Measurements from ENCODE around the gene DNAH1.

DNAH1 gene

DNA sequence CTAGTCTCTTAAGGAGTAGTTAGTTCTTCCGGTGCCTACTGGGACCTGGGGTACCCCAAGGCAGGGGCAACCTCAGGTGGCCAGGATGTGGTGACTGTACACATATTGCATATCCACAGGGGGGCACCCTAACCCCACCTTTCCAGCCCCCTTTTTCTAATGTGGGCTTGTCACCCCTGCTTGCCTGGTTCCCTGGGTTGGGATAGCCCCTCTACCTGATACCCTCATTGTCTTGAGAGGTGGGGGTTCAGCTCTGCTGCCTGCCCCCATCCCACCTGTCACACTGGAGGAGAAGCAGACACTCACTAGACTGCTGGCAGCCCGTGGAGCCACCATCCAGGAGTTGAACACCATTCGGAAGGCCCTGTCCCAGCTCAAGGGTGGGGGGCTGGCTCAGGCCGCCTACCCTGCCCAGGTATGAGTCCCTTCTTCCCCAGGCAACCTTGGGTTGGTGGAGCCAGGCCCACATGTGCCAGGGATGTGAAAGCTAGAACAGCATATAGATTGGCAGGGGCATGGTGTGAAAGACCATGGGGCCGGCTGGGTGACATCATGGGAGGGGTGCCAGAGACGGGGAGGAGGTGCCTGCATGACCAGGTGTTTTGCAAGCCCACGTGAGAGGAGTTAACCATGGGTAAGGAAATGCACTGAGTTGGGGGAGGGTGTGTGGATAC lies 24.5 kb upstream of the DNAH1 start:
- DNase-seq: no peak

DNA sequence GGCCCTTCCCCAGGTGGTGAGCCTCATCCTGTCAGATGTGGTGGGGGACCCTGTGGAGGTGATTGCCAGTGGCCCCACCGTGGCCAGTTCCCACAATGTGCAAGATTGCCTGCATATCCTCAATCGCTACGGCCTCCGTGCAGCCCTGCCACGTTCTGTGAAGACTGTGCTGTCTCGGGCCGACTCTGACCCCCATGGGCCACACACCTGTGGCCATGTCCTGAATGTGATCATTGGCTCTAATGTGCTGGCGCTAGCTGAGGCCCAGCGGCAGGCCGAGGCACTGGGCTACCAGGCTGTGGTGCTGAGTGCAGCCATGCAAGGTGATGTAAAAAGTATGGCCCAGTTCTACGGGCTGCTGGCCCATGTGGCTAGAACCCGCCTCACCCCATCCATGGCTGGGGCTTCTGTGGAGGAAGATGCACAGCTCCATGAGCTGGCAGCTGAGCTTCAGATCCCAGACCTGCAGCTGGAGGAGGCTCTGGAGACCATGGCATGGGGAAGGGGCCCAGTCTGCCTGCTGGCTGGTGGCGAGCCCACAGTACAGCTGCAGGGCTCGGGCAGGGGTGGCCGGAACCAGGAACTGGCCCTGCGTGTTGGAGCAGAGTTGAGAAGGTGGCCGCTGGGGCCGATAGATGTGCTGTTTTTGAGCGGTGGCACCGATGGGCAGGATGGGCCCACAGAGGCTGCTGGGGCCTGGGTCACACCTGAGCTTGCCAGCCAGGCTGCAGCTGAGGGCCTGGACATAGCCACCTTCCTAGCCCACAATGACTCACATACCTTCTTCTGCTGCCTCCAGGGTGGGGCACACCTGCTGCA lies 23.7 kb upstream of the DNAH1 start:
- no peak for DNase-seq

DNA sequence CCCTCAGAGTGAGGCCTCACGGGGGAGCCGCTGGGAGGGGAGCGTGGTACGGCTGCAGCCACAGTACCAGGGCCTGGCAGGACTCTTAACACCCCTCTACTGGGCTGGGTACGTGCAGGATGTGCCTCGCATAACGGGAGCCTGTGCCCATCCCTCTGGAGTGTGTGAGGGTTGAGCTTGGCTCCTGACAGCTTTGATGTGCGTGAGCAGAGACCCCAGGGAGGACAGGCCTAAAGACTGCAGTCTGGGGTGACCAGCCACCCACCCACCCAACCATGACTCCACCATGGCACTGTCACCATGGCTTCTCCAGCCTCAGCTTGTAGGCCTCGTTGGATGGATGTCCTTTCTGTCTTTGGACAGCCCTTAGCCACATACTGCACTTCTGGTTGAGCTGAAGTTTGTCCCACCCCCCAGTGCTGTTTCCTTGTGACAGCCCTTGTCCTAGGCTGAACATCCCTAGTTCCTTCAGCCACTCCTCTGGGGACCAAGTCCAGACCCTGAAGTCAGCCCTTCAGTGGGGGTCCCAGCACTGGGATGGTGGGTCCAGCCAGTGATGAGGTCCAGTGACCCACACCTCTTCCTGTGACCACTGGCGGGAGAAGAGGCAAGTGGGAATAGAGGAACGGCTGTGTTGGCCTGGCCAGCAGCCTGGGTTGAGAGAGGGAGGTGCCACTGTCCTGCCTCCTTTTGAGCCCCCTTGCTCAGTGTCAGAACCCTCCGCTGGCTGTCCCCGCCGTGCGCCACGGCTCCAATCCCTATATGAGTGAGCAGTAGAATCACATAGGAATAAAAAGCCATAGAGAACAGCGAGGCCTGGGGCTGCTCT lies 22.4 kb upstream of the DNAH1 start:
- DNase-seq: no peak

DNA sequence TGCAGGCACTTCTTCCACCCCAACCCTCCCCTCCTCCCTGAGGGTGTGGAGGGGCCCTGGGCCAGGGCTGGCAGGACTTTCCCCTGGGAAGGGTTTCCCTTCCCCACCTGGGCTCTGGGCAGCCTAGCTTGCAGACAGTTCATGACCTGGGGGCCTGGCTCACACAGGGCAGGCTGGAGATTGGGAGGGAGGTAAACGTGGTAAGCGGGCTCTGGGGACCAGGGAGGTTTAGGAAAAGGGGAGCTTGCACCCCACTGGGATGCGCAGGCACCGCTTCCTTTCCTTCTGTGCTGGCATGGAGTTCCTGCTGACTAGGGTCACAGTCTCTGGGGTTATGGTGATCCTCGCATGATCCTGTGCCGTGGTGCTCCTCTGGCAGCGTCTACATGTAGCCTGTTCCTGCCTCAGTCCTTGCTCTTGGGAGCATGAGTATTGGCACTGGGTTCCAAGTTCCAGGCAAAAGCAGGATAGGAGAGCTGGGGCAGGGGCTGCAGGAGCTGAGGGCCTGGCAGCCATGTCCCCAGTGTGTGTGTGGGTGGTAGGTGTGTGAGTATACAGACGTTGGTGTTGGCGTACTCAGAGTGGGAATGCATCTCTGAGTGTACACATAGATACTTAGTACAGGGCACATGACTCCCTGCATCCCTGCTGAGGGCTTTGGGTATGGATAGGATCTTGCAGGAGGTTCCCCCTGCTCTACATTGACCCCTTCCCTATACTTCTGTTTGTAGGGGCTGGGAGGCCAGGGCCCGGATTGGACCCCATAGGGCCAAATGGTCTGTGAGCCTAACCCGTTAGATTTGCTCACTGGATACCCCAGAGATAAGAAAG lies 21.6 kb upstream of the DNAH1 start:
- no peak for DNase-seq

DNA sequence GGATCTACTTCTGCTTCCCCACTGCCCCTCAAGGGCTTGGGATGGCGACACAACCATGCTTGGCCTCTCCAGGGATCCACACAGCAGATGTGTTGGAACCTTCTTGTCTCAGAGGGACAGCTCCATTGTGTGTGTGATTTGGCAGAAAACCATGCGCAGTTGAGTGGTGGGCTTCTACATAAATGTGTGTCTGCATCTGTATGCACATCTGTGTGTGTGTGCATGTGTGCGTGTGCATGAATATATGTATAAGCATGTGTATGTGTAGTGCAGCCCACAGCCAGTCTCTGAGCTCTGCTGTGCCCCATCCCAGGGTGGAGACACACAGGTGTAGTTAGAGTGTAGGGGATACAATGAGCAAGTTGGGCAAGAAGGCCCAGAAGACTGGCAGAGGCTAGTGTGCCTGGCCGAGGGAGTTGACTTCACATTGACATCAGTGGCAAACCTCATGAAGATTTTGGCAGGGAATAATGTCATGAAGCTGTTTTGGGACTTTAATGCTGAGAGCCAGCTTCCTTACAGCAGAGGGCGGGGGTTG lies 20.4 kb upstream of the DNAH1 start:
- no peak for DNase-seq

DNA sequence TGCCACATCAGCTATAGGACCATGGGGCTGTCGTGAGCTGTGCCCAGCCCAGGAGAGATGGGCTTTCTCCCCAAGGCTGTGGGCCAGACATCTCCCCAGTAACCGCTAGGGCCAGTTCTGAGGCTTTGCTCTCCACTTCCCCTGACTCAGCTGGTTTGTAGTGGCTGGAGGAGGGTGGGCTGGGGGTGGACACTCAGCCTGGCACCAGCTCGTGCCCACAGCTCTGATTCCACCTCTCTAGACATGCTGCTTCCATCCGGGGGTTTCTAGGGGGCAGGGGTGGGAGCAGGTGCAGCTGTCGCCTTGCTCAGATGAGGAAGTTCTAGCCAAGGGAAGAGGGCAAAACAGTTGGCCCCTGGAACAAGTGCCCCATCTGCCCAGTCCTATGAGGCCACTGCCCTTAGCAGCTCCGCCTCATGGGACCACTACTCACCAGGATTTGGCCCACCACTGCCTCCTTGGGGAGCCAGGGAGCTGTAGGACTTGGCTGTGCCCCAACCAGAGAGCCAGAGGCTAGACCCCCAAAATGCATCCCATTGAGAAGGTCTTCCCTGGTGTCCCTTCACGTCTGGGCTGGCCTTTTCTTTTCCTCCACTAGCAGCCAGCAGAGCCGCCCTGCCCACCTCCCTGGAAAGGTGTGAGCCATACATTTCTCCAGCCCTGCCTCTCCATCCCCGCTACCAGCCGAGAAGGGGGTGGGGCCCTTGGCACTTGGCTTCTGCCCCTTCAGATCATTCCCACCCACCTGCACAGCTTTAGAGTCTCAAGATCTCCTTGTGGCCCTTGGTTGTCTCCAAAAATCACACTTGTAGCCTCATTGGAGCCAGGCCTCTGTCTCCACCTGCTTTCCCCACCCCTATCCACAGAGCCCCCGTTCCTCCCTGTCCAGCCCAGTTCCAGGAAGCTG lies 18.6 kb upstream of the DNAH1 start:
- no peak for DNase-seq

DNA sequence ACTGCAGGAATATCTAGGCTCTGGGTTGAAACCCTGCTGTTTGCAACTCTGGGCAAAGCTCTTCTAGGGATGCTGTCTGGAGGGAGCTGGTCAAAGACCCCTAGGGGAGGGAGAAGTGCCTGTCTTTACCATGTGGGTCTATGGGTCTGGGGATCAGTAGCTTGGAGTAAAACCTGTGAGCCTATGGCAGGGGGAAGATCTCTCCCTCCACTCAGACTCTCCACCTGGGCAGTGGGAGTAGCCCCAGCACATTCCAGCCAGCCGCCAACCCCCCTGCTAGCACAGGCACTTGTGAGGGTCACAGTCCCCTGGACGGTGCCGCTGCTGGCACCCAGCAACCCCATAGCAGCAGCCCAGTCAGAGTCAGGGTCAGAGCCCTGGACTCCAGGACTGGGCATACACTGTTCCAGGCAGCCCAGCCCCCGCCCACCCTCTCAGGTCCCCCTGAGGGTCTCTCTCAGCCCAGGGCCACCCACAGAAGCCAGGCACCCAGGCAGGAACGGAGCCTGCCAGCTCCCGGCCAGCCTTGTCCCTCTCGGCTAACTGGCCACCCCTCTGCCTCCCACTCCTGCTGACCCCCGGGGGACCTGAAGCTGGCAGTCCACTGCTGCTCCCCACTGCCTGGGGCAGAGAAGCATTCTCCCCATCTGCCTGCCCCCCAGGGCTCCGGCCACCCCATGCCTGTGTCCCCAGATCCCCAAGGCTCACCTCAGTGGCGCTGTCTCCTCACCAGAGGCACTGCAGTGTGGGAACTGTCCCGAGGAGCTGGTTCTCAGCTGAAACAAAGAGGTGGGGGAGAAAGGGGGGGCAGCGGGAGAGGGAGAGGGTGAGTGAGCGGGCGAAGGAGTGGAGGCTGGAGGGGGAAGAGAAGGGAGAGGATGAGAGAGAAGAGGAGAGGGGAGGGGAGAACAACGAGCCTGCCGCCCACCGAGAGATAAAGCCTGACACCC lies 17.7 kb upstream of the DNAH1 start:
- DNase-seq: no peak

DNA sequence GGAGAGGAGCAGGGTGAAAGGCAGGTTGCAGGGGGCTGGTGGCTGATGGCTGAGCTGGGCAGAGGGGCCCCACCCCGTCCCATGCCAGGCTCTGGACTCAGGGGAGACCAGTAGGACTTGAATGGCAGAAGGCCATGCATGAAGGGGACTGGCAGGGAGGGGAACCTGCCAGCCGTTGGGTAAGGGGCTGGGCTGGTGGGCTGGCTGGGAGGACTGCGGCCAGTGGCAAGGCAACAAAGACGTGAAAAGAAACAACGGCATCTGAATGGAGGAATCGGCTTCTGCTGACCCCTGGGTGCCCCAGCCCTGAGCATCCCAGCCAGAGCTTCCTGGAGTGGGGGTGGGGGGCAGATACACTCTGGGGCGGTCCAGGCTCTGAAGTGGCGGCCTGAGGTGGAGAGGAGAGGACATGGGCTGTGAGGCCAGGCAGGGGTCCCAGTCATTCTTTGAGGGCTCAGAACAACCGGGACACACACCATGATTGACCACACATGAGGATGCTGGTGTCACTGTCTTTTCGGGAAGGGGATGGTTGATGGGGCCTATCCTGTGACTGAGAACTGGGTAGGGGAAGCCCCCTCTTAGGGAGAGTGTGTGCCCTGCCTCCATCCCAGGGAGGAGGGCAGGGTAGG lies 16.8 kb upstream of the DNAH1 start:
- no peak for DNase-seq

DNA sequence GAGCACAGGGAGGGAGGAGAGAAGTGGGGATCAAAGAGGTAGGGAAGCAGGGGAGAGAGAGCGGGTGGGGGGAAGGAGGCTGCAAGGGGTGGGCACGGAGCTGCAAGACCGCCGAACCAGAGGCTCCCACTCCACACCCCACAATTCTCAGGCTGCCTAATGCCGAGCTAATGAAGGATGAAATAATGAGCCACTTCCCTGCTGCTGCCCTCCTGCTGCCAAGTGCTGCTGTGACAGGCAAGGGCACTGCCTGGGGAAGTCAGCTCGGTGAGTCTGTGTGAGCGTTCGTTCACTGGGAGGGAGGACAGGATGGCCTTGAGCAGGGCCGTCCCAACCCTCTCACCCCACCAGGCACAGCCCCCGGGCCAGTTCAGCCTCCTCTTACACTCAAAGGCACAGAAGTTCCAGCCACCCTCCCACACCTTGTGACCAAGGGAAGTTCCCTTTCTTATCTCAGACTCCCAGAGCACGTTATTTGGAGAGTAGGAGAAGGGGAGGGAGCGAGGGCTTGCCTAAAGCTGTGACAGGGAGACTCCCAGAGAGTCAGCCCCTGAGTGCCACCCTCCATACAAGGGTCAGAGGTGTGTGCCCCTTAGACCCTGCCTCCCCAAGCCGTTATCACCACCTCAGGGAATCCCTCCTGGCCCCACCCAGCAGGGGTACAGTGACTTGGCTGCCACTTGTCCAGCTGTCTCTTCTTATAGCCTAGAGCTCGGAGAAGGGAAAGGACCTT lies 16.1 kb upstream of the DNAH1 start:
- DNase-seq: no peak

DNA sequence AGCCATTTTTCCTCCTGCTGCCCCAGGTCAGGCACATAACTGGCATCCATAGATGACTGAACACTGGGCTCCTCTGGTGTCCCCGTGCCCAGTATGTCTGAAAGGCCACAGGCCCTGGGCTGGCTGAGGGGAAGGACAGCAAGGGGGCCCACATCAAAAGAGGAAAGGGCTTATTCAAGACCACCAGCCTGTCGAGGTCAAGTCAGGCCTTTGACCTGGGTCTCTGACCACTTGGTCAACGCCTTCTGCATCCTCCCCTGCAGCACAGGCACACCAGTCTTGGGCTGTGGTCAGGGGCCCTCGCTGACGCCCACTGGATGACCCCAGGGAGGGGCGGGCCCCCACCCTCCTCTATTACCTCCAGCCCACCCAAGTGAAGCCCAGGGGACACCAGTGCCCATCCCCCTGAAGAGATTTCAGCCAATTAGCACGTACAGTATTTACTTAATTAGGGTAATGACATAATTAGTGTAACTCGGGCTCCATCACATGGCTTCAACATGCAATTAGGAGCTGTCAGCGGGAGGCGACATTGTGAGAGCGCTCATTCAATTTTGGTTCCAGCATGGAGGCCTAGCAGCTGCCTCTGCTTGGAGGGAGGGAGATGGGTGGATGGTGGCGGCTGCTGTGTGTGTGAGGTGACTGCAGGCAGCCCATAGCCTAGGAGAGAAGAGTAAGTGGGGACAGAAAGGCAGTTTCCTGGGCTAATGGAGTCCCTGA lies 13.5 kb upstream of the DNAH1 start:
- no peak for DNase-seq

DNA sequence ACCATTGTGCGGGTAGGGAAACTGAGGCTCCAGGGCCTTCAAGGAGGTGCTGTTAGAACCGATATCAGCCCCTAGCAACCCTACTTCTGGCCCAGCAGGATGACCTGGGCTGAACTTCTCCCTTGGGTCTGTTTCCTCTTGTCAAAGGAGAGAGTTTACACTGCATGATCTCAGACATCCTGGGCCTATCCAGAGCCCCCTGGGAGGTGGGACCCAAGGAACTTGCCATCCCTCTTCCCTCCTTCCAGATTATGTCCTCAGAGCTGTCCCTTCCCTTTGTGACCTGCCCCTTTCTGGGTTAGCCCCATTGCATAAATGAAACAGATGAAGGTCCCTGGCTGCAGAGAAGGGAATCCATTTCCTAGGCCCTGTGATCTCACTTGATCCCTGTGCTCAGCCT lies 12.3 kb upstream of the DNAH1 start:
- no peak for DNase-seq

DNA sequence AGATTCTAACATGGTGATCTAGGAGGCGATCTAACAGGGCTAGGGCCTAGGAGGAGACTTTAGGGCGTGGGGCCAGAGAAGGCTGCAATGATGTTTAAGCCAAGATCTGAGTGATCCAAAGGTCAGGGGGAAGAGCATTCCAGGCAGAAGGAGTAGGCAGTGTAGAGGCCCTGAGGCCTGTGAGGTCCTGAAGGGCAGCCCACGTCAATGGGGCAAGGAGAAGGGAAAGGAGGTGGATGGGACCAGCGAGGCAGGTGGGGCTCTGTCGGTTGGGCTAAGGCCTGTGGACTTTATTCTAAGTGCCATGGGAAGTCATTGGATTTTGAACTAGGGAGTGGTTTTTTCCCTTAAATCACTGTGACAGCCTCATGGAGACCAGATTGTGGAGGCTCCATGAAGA lies 10.2 kb upstream of the DNAH1 start:
- DNase-seq: no peak

DNA sequence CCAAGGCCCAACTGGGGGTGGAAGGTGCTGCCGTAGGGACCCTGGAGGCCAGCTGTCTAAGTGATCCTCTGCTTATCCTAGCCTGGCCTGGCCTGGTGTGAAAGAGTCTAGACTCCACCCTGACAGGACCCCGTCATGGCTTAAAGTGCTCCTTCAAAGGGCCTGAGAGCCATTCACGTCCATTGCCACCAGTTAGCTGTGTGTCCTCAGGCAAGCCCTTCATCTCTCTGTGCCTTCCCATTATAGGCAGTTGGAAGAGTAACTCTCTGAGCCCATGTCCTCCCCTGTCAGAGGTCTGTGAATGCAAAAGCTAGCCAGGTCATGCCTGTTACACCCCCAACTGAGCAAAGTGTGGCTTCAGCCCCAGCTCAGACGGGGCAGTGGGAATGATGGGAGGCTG lies 9.1 kb upstream of the DNAH1 start:
- no peak for DNase-seq

DNA sequence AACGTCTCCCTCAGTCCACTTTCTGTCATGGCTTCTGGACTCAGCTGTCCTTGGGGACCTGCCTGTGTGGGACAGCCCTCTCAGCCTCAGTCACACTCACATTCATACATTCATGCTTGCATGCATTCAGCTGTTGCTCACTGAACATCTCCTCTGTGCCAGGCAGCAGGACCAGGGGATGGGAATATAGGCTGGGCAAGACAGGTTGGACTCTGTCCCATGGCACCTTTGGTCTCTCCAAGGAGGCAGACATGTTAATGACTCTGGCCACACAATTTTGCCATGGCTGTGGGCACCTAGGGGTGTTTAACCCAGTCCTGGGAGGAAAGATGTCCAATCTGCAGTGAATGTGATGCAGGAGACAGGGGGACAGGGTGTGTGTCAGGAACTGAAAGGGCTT lies 7.8 kb upstream of the DNAH1 start:
- DNase-seq: no peak

DNA sequence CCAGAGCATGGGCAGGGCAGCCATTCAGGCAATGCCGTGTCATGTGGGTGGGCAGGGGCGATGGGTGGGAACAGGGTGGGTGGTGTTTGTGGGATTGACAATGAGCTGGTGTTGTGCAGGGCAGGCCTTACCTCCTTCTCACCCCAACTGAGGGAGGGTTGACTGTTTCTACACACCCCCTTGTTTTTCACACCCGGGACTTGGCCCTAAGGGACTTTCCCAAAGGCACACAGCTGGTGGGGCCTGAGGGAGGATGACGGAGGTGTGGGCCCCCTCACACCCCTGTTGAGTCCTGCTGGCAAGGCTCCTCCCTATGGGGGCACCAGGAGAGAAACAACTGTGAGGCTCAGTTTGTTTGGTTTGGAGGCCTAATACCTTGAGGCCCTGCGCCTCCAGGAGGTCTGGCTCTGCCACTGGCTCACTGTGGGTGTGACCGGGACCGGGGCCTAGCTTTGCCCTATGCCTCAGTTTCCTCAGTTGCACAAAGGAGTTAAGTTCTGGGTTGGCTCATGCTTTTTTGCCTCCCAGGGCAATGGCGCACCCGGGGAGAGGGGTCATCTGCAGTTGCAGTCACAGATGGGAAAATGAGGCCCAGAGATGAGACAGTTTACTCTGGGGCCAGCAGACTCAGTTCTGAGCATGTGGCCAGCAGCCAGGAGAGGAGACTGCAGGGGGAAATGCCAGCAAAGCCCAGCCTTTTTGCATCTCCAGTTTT lies 5.1 kb upstream of the DNAH1 start:
- no peak for DNase-seq

DNA sequence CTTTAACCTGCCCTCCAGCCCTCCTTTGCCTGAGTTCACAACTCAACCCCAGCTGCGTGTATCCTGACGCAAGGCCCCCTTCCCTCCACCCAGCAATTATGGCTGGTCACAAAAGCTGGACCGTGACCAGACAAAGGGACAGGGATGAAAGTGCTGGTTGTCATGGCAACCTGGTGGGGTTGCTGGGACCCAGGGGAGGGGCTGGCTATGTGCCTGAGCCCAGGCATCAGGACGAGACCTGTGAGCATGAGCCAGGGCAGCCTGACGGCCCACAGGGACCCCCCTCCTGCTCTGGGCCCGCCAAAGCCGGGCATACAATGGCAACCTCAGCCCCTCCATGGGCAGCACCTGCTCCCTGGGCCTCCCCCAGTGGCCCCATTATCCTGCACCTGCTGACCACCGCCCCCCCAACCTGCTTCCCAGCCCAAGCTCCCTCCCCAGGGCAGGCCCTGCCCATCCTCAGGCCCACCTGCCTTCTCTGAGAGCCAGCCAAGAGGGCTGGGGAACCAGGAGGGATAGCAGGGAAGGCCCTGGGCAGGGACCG lies 4.5 kb upstream of the DNAH1 start:
- DNase-seq: no peak

DNA sequence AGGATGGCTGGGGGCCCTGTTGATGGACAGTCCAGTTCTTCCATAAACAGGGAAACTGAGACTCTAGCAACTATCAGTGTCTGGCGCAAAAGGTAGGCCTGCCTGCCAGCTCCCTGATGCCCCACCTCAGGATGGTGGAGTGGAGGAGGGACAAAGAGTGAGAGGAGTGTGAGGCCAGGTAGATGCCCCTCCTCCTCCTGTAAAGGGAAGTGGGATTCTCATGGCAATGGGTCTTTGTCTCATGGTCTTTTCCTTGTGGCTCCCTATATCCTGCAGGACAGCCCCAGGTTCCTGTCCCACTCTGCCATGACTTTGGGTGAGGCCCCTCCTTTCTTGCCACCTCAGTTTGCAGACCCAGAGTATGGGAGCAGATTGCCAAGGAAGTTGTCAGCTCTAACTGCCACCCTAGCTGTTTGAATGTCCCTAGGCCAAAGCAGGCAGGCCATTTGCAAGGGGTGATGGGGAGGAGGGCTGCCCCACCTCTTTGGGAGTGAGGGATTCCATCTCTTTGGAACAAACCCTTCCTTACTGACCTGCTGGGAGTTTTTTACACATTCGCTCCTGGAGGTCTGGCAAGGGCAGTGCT lies 2.8 kb upstream of the DNAH1 start:
- no peak for DNase-seq
